Measurements from ENCODE around the gene FOXL3. TPM values are rescaled to one million over a fixed set of nuclear protein-coding genes. Genes with fewer than 3 reads are reported as not detected.
"Not testable (repeated sequence)": the region's sequence is repeated elsewhere in the genome, so short reads cannot be mapped to it uniquely, and the experiment has no call there.

FOXL3 gene
- total RNA-seq (2014; rRNA removed; shearing (Covaris generic)): not detected in 2 replicates

GRCh38 chr7:289756-290553 lies at the start of gene FOXL3:
Gene FOXL3, plus strand, starts transcription at chr7:290170. Its CDS starts 0 bp downstream, at chr7:290170.
- DNase-seq (ENCODE audit: low read depth): no peak

GRCh38 chr7:240887-241421 lies 49.0 kb upstream of the FOXL3 start:
- DNase-seq (ENCODE audit: low read depth): peak; percentile 66

GRCh38 chr7:241513-241912 lies 48.5 kb upstream of the FOXL3 start:
- DNase-seq (ENCODE audit: low read depth): no peak

GRCh38 chr7:242826-243579 lies 47.0 kb upstream of the FOXL3 start:
- not testable (repeated sequence) for DNase-seq (ENCODE audit: low read depth)

- DNase-seq (ENCODE audit: low read depth): not testable (repeated sequence)
Observed at GRCh38 chr7:243580-243978, 46.4 kb upstream of the FOXL3 start.

- DNase-seq (ENCODE audit: low read depth): no peak
Observed at GRCh38 chr7:244974-245373, 45.0 kb upstream of the FOXL3 start.

GRCh38 chr7:245574-246295 lies 44.2 kb upstream of the FOXL3 start:
- no peak for DNase-seq (ENCODE audit: low read depth)

- no peak for DNase-seq (ENCODE audit: low read depth)
Observed at GRCh38 chr7:246451-246850, 43.5 kb upstream of the FOXL3 start.

GRCh38 chr7:247181-247580 lies 42.8 kb upstream of the FOXL3 start:
- DNase-seq (ENCODE audit: low read depth): no peak

GRCh38 chr7:247636-248035 lies 42.3 kb upstream of the FOXL3 start:
- no peak for DNase-seq (ENCODE audit: low read depth)

GRCh38 chr7:248732-249435 lies 41.1 kb upstream of the FOXL3 start:
- no peak for DNase-seq (ENCODE audit: low read depth)

GRCh38 chr7:249989-250388 lies 40.0 kb upstream of the FOXL3 start:
- DNase-seq (ENCODE audit: low read depth): no peak

GRCh38 chr7:250523-250922 lies 39.4 kb upstream of the FOXL3 start:
- DNase-seq (ENCODE audit: low read depth): no peak

GRCh38 chr7:251005-251404 lies 39.0 kb upstream of the FOXL3 start:
- DNase-seq (ENCODE audit: low read depth): no peak

- no peak for DNase-seq (ENCODE audit: low read depth)
Observed at GRCh38 chr7:251446-252175, 38.4 kb upstream of the FOXL3 start.

GRCh38 chr7:252216-252965 lies 37.6 kb upstream of the FOXL3 start:
- DNase-seq (ENCODE audit: low read depth): no peak

- DNase-seq (ENCODE audit: low read depth): no peak
Observed at GRCh38 chr7:252981-253380, 37.0 kb upstream of the FOXL3 start.

- DNase-seq (ENCODE audit: low read depth): no peak
Observed at GRCh38 chr7:253581-254336, 36.2 kb upstream of the FOXL3 start.

GRCh38 chr7:254337-255037 lies 35.5 kb upstream of the FOXL3 start:
- no peak for DNase-seq (ENCODE audit: low read depth)
